ENCODE results near the gene CCDC192.

The CCDC192 gene

DNA sequence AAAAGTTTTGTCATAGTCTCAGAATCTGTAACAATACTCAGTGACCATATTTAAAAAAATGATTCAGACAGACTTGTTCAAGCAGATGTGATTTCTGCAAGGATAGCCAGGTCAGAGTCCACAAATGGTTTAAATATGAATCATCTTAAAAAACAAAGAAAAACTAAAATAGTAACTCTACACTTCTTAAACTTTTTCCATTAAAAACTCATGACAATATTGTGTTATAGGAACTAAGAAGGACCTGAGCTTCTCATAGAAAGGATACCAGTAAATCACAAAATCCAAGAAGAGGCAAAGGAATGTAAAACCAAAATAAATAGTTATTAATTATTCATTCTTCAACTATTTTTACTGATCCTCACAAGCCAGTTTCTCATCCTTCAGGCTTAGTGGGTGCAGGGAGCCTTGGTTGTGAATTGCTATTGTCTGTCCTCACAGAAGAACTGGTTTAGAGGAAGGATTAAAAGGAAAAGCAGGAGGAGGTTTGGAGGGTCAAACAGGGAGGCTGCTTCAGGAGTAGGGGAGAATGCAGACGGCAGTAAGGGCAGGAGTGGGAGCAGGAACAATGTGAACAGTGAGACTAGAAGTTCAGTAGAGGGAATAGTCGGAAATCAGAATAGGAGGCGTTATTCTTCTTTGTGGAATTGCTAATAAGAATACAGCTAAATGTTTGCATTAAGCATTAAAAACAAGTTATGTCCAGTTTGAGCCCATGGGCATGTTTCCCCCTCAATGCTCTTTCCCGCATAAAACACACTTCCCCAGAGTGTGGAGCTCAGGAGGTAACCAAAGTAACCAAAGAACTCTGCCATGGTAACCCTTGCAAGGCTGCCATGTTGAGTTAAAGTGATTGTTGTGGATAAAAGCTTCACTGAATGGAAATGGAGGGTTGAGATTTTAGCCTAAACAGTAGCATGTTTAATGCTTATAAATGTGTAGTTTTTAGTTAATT lies 110.7 kb downstream of the CCDC192 start:
- no peak overlapping the region for H3K4me3 ChIP-seq (ENCODE audit: low read depth, low read length)
- ChIA-PET CTCF (interaction anchor here (0.5 to 1.0 kb wide), 2 partner anchors 10 to 27 kb away, joined by 3 to 7 read pairs; no protein-coding TSS in a partner anchor), POLR2A (no interaction called here)

GRCh38 chr5:127814588-127814973 lies 111.4 kb downstream of the CCDC192 start:
- H3K27ac ChIP-seq (ENCODE audit: extremely low read depth, low read depth, low read length), result no peak overlapping the region
- POLR2A ChIA-PET, result no interaction called here
- CTCF ChIA-PET, result interaction anchor here (0.5 kb wide), 1 partner anchor 28 kb away, joined by 7 read pairs; no protein-coding TSS in a partner anchor
- no peaks in the 10 kb centered on the region for H3K36me3 ChIP-seq (ENCODE audit: control insufficient read depth in 2 of 2, insufficient read depth in 1 of 2, low read length in 2 of 2)
- no peaks in the 10 kb centered on the region for H3K9me3 ChIP-seq (ENCODE audit: control insufficient read depth, insufficient read depth, low read depth, low read length)
- H3K4me1 ChIP-seq (ENCODE audit: control insufficient read depth, insufficient read depth, low read length), result no peaks in the 10 kb centered on the region
- no peak overlapping the region for H3K4me3 ChIP-seq (ENCODE audit: low read depth, low read length)
- no peak for TF ChIP-seq ZNF596 (tag by site-specific recombination; IDR thresholded peaks at IDR 0.05)
- TF ChIP-seq, protein P1, sequence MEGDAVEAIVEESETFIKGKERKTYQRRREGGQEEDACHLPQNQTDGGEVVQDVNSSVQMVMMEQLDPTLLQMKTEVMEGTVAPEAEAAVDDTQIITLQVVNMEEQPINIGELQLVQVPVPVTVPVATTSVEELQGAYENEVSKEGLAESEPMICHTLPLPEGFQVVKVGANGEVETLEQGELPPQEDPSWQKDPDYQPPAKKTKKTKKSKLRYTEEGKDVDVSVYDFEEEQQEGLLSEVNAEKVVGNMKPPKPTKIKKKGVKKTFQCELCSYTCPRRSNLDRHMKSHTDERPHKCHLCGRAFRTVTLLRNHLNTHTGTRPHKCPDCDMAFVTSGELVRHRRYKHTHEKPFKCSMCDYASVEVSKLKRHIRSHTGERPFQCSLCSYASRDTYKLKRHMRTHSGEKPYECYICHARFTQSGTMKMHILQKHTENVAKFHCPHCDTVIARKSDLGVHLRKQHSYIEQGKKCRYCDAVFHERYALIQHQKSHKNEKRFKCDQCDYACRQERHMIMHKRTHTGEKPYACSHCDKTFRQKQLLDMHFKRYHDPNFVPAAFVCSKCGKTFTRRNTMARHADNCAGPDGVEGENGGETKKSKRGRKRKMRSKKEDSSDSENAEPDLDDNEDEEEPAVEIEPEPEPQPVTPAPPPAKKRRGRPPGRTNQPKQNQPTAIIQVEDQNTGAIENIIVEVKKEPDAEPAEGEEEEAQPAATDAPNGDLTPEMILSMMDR (tag by site-specific recombination; IDR thresholded peaks at IDR 0.05), result no peak
- no peak for TF ChIP-seq ZFHX2 (tag by site-specific recombination; conservative IDR thresholded peaks at IDR 0.05)
- TF ChIP-seq, protein P2, sequence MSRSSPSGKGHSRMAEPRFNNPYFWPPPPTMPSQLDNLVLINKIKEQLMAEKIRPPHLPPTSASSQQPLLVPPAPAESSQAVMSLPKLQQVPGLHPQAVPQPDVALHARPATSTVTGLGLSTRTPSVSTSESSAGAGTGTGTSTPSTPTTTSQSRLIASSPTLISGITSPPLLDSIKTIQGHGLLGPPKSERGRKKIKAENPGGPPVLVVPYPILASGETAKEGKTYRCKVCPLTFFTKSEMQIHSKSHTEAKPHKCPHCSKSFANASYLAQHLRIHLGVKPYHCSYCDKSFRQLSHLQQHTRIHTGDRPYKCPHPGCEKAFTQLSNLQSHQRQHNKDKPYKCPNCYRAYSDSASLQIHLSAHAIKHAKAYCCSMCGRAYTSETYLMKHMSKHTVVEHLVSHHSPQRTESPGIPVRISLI (tag by site-specific recombination; IDR thresholded peaks at IDR 0.05), result no peak
- TF ChIP-seq ZNF433 (tag by site-specific recombination; IDR thresholded peaks at IDR 0.05; ENCODE audit: low read depth), result no peak
- TF ChIP-seq, protein P3, sequence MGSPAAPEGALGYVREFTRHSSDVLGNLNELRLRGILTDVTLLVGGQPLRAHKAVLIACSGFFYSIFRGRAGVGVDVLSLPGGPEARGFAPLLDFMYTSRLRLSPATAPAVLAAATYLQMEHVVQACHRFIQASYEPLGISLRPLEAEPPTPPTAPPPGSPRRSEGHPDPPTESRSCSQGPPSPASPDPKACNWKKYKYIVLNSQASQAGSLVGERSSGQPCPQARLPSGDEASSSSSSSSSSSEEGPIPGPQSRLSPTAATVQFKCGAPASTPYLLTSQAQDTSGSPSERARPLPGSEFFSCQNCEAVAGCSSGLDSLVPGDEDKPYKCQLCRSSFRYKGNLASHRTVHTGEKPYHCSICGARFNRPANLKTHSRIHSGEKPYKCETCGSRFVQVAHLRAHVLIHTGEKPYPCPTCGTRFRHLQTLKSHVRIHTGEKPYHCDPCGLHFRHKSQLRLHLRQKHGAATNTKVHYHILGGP (tag by site-specific recombination; IDR thresholded peaks at IDR 0.05), result no peak
- no peak for TF ChIP-seq MEIS1 (CRISPR knock-in tag; IDR thresholded peaks at IDR 0.05; ENCODE audit: borderline replicate concordance)
- TF ChIP-seq OSR2 (tag by site-specific recombination; IDR thresholded peaks at IDR 0.05), result no peak
- no peak for TF ChIP-seq SP7 (tag by site-specific recombination; IDR thresholded peaks at IDR 0.05)
- TF ChIP-seq ZNF548 (tag by site-specific recombination; IDR thresholded peaks at IDR 0.05), result no peak

More for the DNA sequence above, 110.7 kb downstream of the CCDC192 start:
- no peaks in the 10 kb centered on the region for H3K4me1 ChIP-seq (ENCODE audit: control insufficient read depth, insufficient read depth, low read length)
- no peaks in the 10 kb centered on the region for H3K36me3 ChIP-seq (ENCODE audit: control insufficient read depth in 2 of 2, insufficient read depth in 1 of 2, low read length in 2 of 2)
- H3K9me3 ChIP-seq (ENCODE audit: control insufficient read depth, insufficient read depth, low read depth, low read length), result no peaks in the 10 kb centered on the region
- no peak overlapping the region for H3K27ac ChIP-seq (ENCODE audit: extremely low read depth, low read depth, low read length)
- no peak for TF ChIP-seq ZNF114 (tag by site-specific recombination; IDR thresholded peaks at IDR 0.05)
- no peak for TF ChIP-seq ZNF112 (tag by site-specific recombination; IDR thresholded peaks at IDR 0.05)
- no peak for TF ChIP-seq SP2 (tag by site-specific recombination; IDR thresholded peaks at IDR 0.05)
- TF ChIP-seq ZNF140 (tag by site-specific recombination; IDR thresholded peaks at IDR 0.05), result no peak
- TF ChIP-seq ZNF664 (tag by site-specific recombination; IDR thresholded peaks at IDR 0.05), result no peak
- TF ChIP-seq ZNF132 (tag by site-specific recombination; IDR thresholded peaks at IDR 0.05; ENCODE audit: borderline replicate concordance), result no peak
- no peak for TF ChIP-seq ZNF768 (tag by site-specific recombination; IDR thresholded peaks at IDR 0.05)
- no peak for TF ChIP-seq ZNF155 (tag by site-specific recombination; IDR thresholded peaks at IDR 0.05)
- no peak for TF ChIP-seq ZNF571 (tag by site-specific recombination; IDR thresholded peaks at IDR 0.05)
- TF ChIP-seq ZSCAN16 (tag by site-specific recombination; IDR thresholded peaks at IDR 0.05), result no peak
- no peak for TF ChIP-seq KLF16 (tag by site-specific recombination; IDR thresholded peaks at IDR 0.05)
- TF ChIP-seq ZNF600 (tag by site-specific recombination; IDR thresholded peaks at IDR 0.05), result no peak
- TF ChIP-seq KLF10 (tag by site-specific recombination; IDR thresholded peaks at IDR 0.05), result no peak
- TF ChIP-seq ZNF398 (tag by site-specific recombination; IDR thresholded peaks at IDR 0.05), result no peak
- no peak for TF ChIP-seq ZNF548 (tag by site-specific recombination; IDR thresholded peaks at IDR 0.05)
- no peak for TF ChIP-seq WT1 (tag by site-specific recombination; IDR thresholded peaks at IDR 0.05)
- TF ChIP-seq, protein P4, sequence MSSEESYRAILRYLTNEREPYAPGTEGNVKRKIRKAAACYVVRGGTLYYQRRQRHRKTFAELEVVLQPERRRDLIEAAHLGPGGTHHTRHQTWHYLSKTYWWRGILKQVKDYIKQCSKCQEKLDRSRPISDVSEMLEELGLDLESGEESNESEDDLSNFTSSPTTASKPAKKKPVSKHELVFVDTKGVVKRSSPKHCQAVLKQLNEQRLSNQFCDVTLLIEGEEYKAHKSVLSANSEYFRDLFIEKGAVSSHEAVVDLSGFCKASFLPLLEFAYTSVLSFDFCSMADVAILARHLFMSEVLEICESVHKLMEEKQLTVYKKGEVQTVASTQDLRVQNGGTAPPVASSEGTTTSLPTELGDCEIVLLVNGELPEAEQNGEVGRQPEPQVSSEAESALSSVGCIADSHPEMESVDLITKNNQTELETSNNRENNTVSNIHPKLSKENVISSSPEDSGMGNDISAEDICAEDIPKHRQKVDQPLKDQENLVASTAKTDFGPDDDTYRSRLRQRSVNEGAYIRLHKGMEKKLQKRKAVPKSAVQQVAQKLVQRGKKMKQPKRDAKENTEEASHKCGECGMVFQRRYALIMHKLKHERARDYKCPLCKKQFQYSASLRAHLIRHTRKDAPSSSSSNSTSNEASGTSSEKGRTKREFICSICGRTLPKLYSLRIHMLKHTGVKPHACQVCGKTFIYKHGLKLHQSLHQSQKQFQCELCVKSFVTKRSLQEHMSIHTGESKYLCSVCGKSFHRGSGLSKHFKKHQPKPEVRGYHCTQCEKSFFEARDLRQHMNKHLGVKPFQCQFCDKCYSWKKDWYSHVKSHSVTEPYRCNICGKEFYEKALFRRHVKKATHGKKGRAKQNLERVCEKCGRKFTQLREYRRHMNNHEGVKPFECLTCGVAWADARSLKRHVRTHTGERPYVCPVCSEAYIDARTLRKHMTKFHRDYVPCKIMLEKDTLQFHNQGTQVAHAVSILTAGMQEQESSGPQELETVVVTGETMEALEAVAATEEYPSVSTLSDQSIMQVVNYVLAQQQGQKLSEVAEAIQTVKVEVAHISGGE (tag by site-specific recombination; conservative IDR thresholded peaks at IDR 0.05; ENCODE audit: low read depth), result no peak
